VCaP (cell line): ENCODE results near the gene KAT8.
"Not testable (repeated sequence)": the region's sequence is repeated elsewhere in the genome, so short reads cannot be mapped to it uniquely, and the experiment has no call there.

ENCODE experiments used
- H3K27ac ChIP-seq: fragments of 450-650 bp; 2 replicates; pipeline ENCODE4 v1.5.1; 2017
- TF ChIP-seq, protein P1 (sequence below): fragments of 450-650 bp; conservative IDR thresholded peaks from 2 replicates; pipeline ENCODE4 v1.5.1; 2017; ENCODE audit warnings: mild to moderate bottlenecking, moderate library complexity

The KAT8 gene

GRCh38 chr16:31135535-31136286, 18.2 kb downstream of the KAT8 start, which contains the start of gene PRSS8:
TSS of gene PRSS8 (minus strand) at chr16:31135727. CDS start at chr16:31135498, 229 bp downstream.
- TF ChIP-seq, protein P1, sequence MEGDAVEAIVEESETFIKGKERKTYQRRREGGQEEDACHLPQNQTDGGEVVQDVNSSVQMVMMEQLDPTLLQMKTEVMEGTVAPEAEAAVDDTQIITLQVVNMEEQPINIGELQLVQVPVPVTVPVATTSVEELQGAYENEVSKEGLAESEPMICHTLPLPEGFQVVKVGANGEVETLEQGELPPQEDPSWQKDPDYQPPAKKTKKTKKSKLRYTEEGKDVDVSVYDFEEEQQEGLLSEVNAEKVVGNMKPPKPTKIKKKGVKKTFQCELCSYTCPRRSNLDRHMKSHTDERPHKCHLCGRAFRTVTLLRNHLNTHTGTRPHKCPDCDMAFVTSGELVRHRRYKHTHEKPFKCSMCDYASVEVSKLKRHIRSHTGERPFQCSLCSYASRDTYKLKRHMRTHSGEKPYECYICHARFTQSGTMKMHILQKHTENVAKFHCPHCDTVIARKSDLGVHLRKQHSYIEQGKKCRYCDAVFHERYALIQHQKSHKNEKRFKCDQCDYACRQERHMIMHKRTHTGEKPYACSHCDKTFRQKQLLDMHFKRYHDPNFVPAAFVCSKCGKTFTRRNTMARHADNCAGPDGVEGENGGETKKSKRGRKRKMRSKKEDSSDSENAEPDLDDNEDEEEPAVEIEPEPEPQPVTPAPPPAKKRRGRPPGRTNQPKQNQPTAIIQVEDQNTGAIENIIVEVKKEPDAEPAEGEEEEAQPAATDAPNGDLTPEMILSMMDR, result no peak
- H3K27ac ChIP-seq, result peak within 1 kb of the TSS; percentile 74

- TF ChIP-seq, protein P1, result no peak
- no peak overlapping the region; the same call in 1 of the 2 replicates for H3K27ac ChIP-seq
Observed at GRCh38 chr16:31136287-31136662, 18.8 kb downstream of the KAT8 start.

GRCh38 chr16:31136822-31137499, 19.5 kb downstream of the KAT8 start:
- not testable (repeated sequence) for H3K27ac ChIP-seq

GRCh38 chr16:31138621-31139578, 21.4 kb downstream of the KAT8 start:
- TF ChIP-seq, protein P1, result no peak
- no peak overlapping the region for H3K27ac ChIP-seq

- H3K27ac ChIP-seq, result peak overlapping the region; percentile 55
Observed at GRCh38 chr16:31141071-31141469, 23.6 kb downstream of the KAT8 start.

- TF ChIP-seq, protein P1, result no peak
- H3K27ac ChIP-seq, result peak overlapping the region; percentile 55
Observed at GRCh38 chr16:31141489-31142108, 24.1 kb downstream of the KAT8 start.

- H3K27ac ChIP-seq, result peak overlapping the region; percentile 73
- TF ChIP-seq, protein P1, result peak; percentile 92
Observed at GRCh38 chr16:31142109-31143010, 24.9 kb downstream of the KAT8 start.
